ENCODE results near the gene AFAP1L2.

Gene AFAP1L2, protein sequence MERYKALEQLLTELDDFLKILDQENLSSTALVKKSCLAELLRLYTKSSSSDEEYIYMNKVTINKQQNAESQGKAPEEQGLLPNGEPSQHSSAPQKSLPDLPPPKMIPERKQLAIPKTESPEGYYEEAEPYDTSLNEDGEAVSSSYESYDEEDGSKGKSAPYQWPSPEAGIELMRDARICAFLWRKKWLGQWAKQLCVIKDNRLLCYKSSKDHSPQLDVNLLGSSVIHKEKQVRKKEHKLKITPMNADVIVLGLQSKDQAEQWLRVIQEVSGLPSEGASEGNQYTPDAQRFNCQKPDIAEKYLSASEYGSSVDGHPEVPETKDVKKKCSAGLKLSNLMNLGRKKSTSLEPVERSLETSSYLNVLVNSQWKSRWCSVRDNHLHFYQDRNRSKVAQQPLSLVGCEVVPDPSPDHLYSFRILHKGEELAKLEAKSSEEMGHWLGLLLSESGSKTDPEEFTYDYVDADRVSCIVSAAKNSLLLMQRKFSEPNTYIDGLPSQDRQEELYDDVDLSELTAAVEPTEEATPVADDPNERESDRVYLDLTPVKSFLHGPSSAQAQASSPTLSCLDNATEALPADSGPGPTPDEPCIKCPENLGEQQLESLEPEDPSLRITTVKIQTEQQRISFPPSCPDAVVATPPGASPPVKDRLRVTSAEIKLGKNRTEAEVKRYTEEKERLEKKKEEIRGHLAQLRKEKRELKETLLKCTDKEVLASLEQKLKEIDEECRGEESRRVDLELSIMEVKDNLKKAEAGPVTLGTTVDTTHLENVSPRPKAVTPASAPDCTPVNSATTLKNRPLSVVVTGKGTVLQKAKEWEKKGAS

DNA sequence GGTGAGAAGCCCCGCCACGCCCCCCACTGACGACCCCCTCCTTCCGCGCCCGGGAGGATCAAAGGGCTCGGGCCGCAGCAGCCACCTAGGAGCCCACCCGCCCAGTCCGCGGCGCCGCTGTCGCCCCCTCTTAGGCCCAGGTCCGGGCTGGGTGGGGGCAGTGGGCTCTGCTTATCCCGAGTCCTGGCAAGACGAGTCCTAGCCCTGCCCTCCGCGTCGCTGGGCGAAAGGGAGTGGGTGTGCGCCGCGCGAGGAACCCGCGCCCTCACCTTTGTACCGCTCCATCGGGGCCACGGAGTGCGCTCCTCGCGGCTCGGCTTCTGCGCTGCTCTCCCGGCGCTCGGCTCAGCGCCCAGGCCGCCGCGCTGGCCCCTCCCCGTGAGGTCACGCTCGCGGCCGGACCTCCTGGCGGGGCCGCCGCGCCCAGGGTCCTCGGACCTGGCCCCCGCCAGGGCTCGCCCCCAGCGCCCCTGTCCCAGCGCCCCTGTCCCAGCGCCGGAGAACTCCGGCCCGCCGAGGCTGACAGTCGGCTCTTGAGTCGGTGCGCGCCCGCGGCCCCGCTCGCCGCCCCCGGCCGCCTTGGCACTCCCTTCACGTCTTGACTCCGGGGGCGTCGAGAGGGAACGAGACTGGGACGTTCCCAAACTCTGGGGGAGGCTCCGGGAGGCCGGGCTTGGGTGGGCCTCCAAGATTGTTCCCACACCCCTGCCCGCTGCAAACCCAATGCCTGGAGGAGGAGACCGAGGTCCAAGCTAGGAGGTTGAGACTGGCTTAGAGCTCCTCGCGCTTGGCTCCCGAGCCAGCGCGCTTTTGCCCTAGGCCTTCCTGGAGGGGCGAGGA, at the start of gene AFAP1L2:
TSS of gene AFAP1L2 (minus strand) at position 332 of the 840 bp plus-strand sequence. CDS start at position 285, 47 bp downstream.
- no peak for DNase-seq

GRCh38 chr10:114453576-114453975, 49.3 kb upstream of the AFAP1L2 start:
- DNase-seq, result no peak

GRCh38 chr10:114448897-114449296, 44.6 kb upstream of the AFAP1L2 start:
- no peak for DNase-seq

GRCh38 chr10:114445332-114445731, 41.0 kb upstream of the AFAP1L2 start:
- DNase-seq, result no peak

GRCh38 chr10:114444819-114445218, 40.5 kb upstream of the AFAP1L2 start:
- no peak for DNase-seq

DNA sequence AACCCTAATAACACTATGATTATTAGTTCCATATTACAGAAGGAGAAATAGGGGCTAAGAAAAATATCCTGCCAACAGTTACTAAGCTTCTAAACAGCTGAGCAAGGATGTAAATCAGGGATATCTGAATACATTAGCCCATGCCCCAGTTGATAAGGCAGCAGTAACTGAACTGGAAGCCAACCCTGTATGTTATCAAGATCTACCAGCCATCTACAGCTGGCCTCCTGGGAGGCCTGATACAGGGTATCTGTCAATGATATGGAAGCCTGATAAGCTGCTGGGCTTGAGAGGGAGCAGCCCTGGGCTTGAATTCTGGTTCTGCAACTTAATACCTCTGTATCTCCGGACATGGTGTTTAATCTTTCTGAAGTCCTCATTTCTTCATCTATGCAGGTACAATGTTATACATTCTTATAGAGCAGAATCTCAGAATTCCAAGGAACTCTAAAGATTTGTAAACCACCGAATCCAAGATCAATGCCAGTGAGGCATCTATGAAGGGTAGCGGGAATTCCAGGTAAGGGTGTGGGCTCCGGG, 37.9 kb upstream of the AFAP1L2 start:
- no peak for DNase-seq

GRCh38 chr10:114441107-114441506, 36.8 kb upstream of the AFAP1L2 start:
- DNase-seq, result no peak

- DNase-seq, result peak; percentile 7
These were observed 33.4 kb upstream of the AFAP1L2 start for GRCh38 chr10:114437473-114438292.

DNA sequence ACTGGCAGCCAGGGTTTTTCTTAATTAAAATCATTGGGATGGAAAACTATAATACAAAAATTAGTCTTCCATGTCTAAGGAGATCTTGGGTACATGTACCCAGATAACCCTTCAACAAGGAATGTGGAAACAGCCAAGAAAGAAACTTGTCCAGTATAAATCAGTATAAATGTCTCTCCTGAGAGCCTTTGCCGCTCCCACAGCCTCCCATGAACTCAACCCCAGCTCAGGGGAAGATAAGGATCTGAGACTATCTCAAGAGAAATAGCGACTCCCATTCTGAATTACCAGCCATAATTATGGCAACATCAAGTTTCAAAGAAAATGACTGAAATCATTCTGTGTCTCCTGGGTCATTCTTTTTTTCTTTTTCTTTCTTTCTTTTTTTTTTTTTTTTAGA, 32.6 kb upstream of the AFAP1L2 start:
- no peak for DNase-seq

- no peak for DNase-seq
These were observed 28.3 kb upstream of the AFAP1L2 start for GRCh38 chr10:114432566-114433093.

- DNase-seq, result no peak
These were observed 27.3 kb upstream of the AFAP1L2 start for GRCh38 chr10:114431414-114432135.

DNA sequence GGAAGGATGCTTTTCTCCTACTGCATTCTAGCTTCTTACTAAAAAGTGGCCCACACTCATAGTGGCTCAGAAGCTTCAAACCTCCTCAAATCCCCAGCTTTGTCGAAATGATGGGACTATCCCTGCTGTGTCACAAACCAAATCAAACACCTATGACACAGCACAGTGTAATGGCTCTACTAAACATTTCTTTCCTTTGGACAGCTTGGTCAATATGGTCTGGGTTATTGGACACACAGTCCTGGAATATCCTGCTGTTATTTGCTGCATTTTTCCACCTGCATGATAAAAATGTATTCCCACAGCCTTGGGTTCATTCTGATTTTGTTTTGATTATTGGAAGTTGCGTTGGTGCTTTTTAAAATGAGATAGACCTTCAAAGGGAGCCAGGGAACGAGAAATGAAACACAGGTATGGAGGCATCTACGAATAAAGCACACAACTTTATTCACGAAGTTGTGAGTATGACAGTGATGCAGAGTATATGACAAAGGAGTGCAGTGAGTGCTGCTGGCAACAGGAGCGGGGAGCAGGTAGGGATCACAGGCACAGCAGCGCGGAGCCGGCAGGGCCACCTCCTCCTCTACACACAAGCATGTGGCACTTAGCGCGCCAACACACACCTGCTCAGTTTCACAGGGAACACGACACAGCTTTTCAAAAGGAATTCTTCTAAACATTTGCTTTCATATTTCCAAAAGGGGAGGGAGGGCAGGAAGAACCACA, 26.5 kb upstream of the AFAP1L2 start:
- DNase-seq, result no peak

DNA sequence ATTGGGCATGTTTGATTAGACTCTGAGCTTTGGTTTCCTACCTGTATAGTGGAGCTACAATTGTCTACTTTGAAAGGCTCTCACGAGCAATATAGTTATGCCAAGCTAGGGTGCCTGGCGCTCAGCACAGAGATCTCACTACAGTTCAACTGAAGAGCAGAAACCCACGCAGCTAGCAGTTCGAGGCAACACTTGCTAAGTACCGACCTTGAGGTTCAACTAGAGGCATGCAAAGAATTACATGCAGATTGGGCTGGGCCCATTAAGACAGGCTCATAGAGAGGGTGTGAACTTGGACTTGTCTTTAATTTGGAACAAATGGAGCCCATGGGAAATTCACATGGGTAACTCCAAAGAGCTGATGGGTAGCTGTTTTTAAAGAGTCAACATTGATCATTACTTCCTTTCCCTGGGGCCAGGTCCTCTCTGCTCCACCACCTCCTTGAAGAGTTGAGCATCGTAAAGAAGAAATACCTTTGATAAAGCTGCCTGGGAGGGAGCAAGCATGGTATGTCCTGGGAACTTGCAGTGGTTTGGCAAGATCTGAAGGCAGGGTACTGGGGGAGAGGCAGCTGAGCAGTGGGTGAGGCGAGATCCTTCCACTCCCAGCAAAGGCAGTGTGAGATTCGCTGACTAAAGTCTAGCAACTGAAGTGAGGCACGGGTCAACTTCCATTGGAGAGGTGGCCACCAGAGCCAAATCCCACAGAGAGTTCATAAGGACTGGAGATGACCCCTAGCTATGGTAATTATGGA, 25.5 kb upstream of the AFAP1L2 start:
- no peak for DNase-seq

- no peak for DNase-seq
These were observed 23.0 kb upstream of the AFAP1L2 start for GRCh38 chr10:114427124-114427852.

- no peak for DNase-seq
These were observed 22.2 kb upstream of the AFAP1L2 start for GRCh38 chr10:114426476-114426875.

DNA sequence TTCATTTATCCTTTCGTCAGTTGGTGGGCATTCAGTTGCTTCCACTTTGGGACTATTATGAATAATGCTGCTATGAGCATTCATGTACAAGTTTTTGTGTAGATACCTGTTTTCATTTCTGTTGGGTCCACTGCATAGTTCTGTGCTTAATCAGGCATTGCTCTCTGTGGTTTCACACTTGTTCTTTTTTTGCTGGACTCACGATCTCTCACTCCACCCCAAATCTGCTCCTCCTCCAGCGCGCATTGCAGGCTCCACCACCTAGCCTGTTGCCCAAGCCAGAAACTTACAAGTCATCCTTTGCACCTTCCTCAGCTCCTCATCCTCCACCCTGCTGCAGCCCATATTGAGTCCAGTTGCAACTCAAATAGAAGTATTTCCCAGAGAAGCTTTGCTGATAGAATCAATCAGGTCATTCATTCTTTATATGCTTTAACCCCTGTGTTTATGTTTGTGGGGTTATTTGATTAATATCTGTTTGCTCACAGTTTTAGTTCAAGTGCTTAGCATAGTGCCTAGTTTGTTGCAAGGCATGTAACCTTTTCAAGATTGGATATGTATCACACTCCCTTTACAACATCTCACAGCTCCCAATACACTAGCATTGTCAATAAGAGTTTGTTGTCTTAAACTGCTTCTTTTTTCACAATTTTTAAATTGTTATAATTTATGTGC, 16.6 kb upstream of the AFAP1L2 start:
- DNase-seq, result no peak

DNA sequence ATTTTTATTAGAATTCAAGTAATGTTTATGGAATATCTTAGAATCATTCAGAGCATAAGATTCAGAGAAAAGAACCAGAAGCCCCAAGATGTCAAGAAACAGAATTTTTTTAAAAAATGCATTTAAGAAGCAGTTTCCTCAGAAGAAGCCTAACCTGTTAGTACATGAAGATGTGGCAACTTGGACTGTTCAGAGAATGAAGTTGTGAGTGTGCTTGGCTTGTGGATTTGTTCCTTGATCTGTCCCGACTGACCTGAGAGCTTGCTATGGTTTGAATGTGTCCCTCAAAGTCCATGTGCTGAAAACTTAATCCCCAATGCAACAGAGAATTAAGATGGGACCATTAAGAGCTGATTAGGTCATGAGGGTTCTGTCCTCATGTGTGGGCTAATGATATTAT, 13.8 kb upstream of the AFAP1L2 start:
- no peak for DNase-seq

Measured in activated CD4-positive, alpha-beta T cell treated with anti-CD3 and anti-CD28 coated beads, Interleukin-2, Interleukin-6, amounts not matched to agents 100 ng/mL and 50 ng/mL, durations not matched to agents 16 hours and 8 hours (primary cell).